COLO829 (cell line): ENCODE measurements around the gene FEM1C.
A peak's percentile ranks its signal among the peaks of the same experiment; 100 is the strongest.
"Not testable (repeated sequence)": the region's sequence is repeated elsewhere in the genome, so short reads cannot be mapped to it uniquely, and the experiment has no call there.

Experiments used
- DNase-seq: peaks from one replicate; pipeline ENCODE4 v3.0.0; 2012; ENCODE audit warnings: low spot score

The FEM1C gene

GRCh38 chr5:115520191-115520590 lies 24.4 kb downstream of the FEM1C start:
- DNase-seq = no peak

- DNase-seq = no peak
Measured at GRCh38 chr5:115516372-115516771, 28.2 kb downstream of the FEM1C start.

- peak; percentile 2 for DNase-seq
Measured at GRCh38 chr5:115514220-115514619, 30.4 kb downstream of the FEM1C start.

GRCh38 chr5:115511632-115512031 lies 32.9 kb downstream of the FEM1C start:
- no peak for DNase-seq

- no peak for DNase-seq
Measured at GRCh38 chr5:115510145-115510645, 34.4 kb downstream of the FEM1C start.

GRCh38 chr5:115509547-115509946 lies 35.0 kb downstream of the FEM1C start:
- no peak for DNase-seq

GRCh38 chr5:115507681-115508080 lies 36.9 kb downstream of the FEM1C start:
- no peak for DNase-seq

- no peak for DNase-seq
Measured at GRCh38 chr5:115503420-115503819, 41.2 kb downstream of the FEM1C start.

- DNase-seq = no peak
Measured at GRCh38 chr5:115501464-115502210, 42.9 kb downstream of the FEM1C start.

GRCh38 chr5:115500225-115500624 lies 44.4 kb downstream of the FEM1C start:
- no peak for DNase-seq

- no peak for DNase-seq
Measured at GRCh38 chr5:115496936-115497576, 47.5 kb downstream of the FEM1C start.

GRCh38 chr5:115494570-115495289 lies 49.8 kb downstream of the FEM1C start:
- DNase-seq = peak; percentile 1

- no peak for DNase-seq
Measured at GRCh38 chr5:115490596-115490995, 54.0 kb downstream of the FEM1C start.

GRCh38 chr5:115489733-115490132 lies 54.8 kb downstream of the FEM1C start:
- DNase-seq = no peak

GRCh38 chr5:115487756-115488155 lies 56.8 kb downstream of the FEM1C start:
- DNase-seq = no peak

- DNase-seq = no peak
Measured at GRCh38 chr5:115487168-115487567, 57.4 kb downstream of the FEM1C start.

- DNase-seq = no peak
Measured at GRCh38 chr5:115486728-115487127, 57.8 kb downstream of the FEM1C start.

- DNase-seq = no peak
Measured at GRCh38 chr5:115484368-115484767, 60.2 kb downstream of the FEM1C start.

GRCh38 chr5:115480900-115481299 lies 63.7 kb downstream of the FEM1C start:
- no peak for DNase-seq

- no peak for DNase-seq
Measured at GRCh38 chr5:115480271-115480670, 64.3 kb downstream of the FEM1C start.

- not testable (repeated sequence) for DNase-seq
Measured at GRCh38 chr5:115479166-115479873, 65.3 kb downstream of the FEM1C start.

GRCh38 chr5:115478281-115478680 lies 66.3 kb downstream of the FEM1C start:
- DNase-seq = no peak
